Liver (tissue), 9 donors: Measurements from ENCODE around the gene MEGF10. TPM values are rescaled to one million over a fixed set of nuclear protein-coding genes. Genes with fewer than 3 reads are reported as not detected.

ENCODE experiments used
- DNase-seq: peaks from one replicate; pipeline ENCODE4 v3.0.0-alpha.2; 2017; ENCODE audit warnings: low spot score
- H3K27ac ChIP-seq, 2 donors: one replicate each; pipeline ENCODE4 v1.7.0; 2013; ENCODE audit warnings: inconsistent platforms in 2 of 2, low read length in 2 of 2, control low read depth in 1 of 2, low read depth in 1 of 2, mild to moderate bottlenecking in 1 of 2
- H3K27me3 ChIP-seq, 4 donors: one replicate each; pipeline versions ENCODE4 v1.6.1 to v1.7.0; 2013; ENCODE audit warnings: low read length in 3 of 4, inconsistent platforms in 1 of 4, mild to moderate bottlenecking in 1 of 4, moderate library complexity in 1 of 4; ENCODE audit not compliant: control insufficient read depth in 4 of 4, insufficient read depth in 4 of 4
- H3K36me3 ChIP-seq, 4 donors: one replicate each; pipeline versions ENCODE4 v1.6.1 to v1.7.0; 2013; ENCODE audit warnings: low read length in 3 of 4, mild to moderate bottlenecking in 3 of 4, low read depth in 1 of 4, moderate library complexity in 1 of 4; ENCODE audit not compliant: control insufficient read depth in 4 of 4, insufficient read depth in 3 of 4
- H3K4me1 ChIP-seq, 4 donors: one replicate each; pipeline versions ENCODE4 v1.6.1 to v1.7.0; 2013; ENCODE audit warnings: low read length in 3 of 4, mild to moderate bottlenecking in 3 of 4, moderate library complexity in 1 of 4; ENCODE audit not compliant: control insufficient read depth in 4 of 4, insufficient read depth in 4 of 4
- H3K4me3 ChIP-seq, 3 donors: one replicate each; pipeline versions ENCODE4 v1.6.1 to v1.7.0; 2013; ENCODE audit warnings: low read length in 3 of 3, control low read depth in 1 of 3, low read depth in 1 of 3, mild to moderate bottlenecking in 1 of 3
- H3K9ac ChIP-seq, 2 donors: one replicate each; pipeline ENCODE4 v1.7.0; 2013; ENCODE audit warnings: low read length in 2 of 2, mild to moderate bottlenecking in 2 of 2, moderate library complexity in 2 of 2, control low read depth in 1 of 2, low read depth in 1 of 2
- H3K9me3 ChIP-seq, 4 donors: one replicate each; pipeline versions ENCODE4 v1.6.1 to v1.7.0; 2013; ENCODE audit warnings: low read length in 3 of 4; ENCODE audit not compliant: control insufficient read depth in 4 of 4
- ATF3 ChIP-seq: IDR thresholded peaks from 2 replicates; pipeline ENCODE4 v1.6.1; 2016; ENCODE audit warnings: antibody characterized with exemption
- CTCF ChIP-seq: fragments of 150-350 bp; IDR thresholded peaks from 2 replicates; pipeline ENCODE4 v1.5.1; 2017; ENCODE audit warnings: improper control_type of control experiment, low read depth, low read length; ENCODE audit not compliant: missing input control
- EGR1 ChIP-seq, 2 donors: IDR thresholded peaks; 2 replicates each; pipeline ENCODE4 v1.6.1; 2016 to 2018; ENCODE audit warnings: antibody characterized with exemption in 2 of 2, low read depth in 2 of 2
- FOXA1 ChIP-seq: IDR thresholded peaks from 2 replicates; pipeline ENCODE4 v1.6.1; 2016; ENCODE audit warnings: antibody characterized with exemption
- FOXA2 ChIP-seq: IDR thresholded peaks from 2 replicates; pipeline ENCODE4 v1.6.1; 2016; ENCODE audit warnings: antibody characterized with exemption
- GABPA ChIP-seq, 2 donors: IDR thresholded peaks in 1 of 2; conservative IDR thresholded peaks in 1 of 2; 2 replicates each; pipeline ENCODE4 v1.6.1; 2016; ENCODE audit warnings: antibody characterized with exemption in 2 of 2, mild to moderate bottlenecking in 1 of 2, moderate library complexity in 1 of 2
- JUND ChIP-seq, 2 donors: IDR thresholded peaks; 2 replicates each; pipeline ENCODE4 v1.6.1; 2016; ENCODE audit warnings: antibody characterized with exemption in 2 of 2
- NR2F2 ChIP-seq: IDR thresholded peaks from 2 replicates; pipeline ENCODE4 v1.6.1; 2016; ENCODE audit warnings: antibody characterized with exemption
- RAD21 ChIP-seq, 2 donors: IDR thresholded peaks; 2 replicates each; pipeline ENCODE4 v1.6.1; 2016; ENCODE audit warnings: antibody characterized with exemption in 2 of 2, mild to moderate bottlenecking in 2 of 2
- RXRA ChIP-seq, 2 donors: IDR thresholded peaks; 2 replicates each; pipeline ENCODE4 v1.6.1; 2017 to 2018; ENCODE audit warnings: antibody characterized with exemption in 2 of 2, mild to moderate bottlenecking in 1 of 2
- SP1 ChIP-seq: IDR thresholded peaks from 2 replicates; pipeline ENCODE4 v1.6.1; 2018; ENCODE audit warnings: antibody characterized with exemption, mild to moderate bottlenecking
- TAF1 ChIP-seq: conservative IDR thresholded peaks from 2 replicates; pipeline ENCODE4 v1.6.1; 2016; ENCODE audit warnings: antibody characterized with exemption, mild to moderate bottlenecking
- YY1 ChIP-seq: IDR thresholded peaks from 2 replicates; pipeline ENCODE4 v1.6.1; 2016; ENCODE audit warnings: antibody characterized with exemption, mild to moderate bottlenecking
- WGBS: extraction: QIAGEN DNeasy Blood & Tissue Kit; methylation state at CpG from one replicate; pipeline ENCODE4 v1.1.7; 2013; 5-methylcytosine and 5-hydroxymethylcytosine counted together
- polyA plus RNA-seq, 2 donors: library from polyadenylated mRNA; stranded (reverse) in 1 of 2; unstranded in 1 of 2; fragments of 200-250 nt in 1 of 2; fragments of >200 nt in 1 of 2; fragmentation: Nextera tagmentation in 1 of 2; extraction: Ambion mirVana in 1 of 2; gene quantifications; one replicate each; pipeline versions ENCODE4 v1.2.1 to v1.2.3, GENCODE V29; 2013 to 2015
- total RNA-seq, 2 donors: library from RNA; depleted of rRNA; stranded (reverse); fragments of >200 nt; gene quantifications; one replicate each; pipeline ENCODE4 v1.2.3, GENCODE V29; 2014
- TF ChIP-seq, protein P1 (sequence below): IDR thresholded peaks from 2 replicates; pipeline ENCODE4 v1.6.1; 2016; ENCODE audit warnings: antibody characterized with exemption, mild to moderate bottlenecking
- TF ChIP-seq, protein P2 (sequence below): IDR thresholded peaks from 2 replicates; pipeline ENCODE4 v1.6.1; 2016; ENCODE audit warnings: antibody characterized with exemption
- TF ChIP-seq, protein P3 (sequence below): IDR thresholded peaks from 2 replicates; pipeline ENCODE4 v1.6.1; 2016; ENCODE audit warnings: antibody characterized with exemption
- donor health status: healthy.
- donor health status: healthy.
- donor health status: healthy.
- donor health status: healthy.
- donor health status: healthy.

The MEGF10 gene
- total and polyA plus RNA-seq, 4 donors, result 0.05 to 1.0 (median 0.33) TPM; not detected in 1

DNA sequence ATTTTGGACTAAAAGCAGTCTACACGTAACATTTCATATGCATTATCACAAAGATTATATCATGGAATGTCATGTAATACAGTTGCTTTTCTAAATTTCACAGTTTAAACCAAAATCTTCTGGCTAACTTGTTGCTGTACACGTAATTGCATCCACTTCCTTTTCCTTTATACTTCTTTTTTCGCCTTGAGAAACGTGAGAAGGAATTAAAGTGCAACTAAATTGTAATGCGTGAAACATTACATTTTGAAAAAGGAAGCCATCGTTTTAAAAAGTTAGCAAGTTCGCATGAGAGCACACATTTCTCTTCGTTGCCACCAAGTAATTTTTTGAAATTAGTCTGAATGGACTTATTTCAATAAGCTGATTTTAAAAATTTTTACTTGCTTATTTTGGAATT is 80.0 kb downstream of the MEGF10 start:
- 75% methylated on average over 8 of the region's 8 CpGs for WGBS
- TF ChIP-seq, protein P1, sequence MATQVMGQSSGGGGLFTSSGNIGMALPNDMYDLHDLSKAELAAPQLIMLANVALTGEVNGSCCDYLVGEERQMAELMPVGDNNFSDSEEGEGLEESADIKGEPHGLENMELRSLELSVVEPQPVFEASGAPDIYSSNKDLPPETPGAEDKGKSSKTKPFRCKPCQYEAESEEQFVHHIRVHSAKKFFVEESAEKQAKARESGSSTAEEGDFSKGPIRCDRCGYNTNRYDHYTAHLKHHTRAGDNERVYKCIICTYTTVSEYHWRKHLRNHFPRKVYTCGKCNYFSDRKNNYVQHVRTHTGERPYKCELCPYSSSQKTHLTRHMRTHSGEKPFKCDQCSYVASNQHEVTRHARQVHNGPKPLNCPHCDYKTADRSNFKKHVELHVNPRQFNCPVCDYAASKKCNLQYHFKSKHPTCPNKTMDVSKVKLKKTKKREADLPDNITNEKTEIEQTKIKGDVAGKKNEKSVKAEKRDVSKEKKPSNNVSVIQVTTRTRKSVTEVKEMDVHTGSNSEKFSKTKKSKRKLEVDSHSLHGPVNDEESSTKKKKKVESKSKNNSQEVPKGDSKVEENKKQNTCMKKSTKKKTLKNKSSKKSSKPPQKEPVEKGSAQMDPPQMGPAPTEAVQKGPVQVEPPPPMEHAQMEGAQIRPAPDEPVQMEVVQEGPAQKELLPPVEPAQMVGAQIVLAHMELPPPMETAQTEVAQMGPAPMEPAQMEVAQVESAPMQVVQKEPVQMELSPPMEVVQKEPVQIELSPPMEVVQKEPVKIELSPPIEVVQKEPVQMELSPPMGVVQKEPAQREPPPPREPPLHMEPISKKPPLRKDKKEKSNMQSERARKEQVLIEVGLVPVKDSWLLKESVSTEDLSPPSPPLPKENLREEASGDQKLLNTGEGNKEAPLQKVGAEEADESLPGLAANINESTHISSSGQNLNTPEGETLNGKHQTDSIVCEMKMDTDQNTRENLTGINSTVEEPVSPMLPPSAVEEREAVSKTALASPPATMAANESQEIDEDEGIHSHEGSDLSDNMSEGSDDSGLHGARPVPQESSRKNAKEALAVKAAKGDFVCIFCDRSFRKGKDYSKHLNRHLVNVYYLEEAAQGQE, result no peak
- TF ChIP-seq NR2F2 (no peak), FOXA2 (no peak), SP1 (no peak), ATF3 (no peak), EGR1 (IDR thresholded peaks at IDR 0.05; ENCODE audit: low read depth in 2 of 2) (no peak), FOXA1 (no peak), RAD21 (IDR thresholded peaks at IDR 0.05) (no peak), RXRA (IDR thresholded peaks at IDR 0.05) (no peak), JUND (IDR thresholded peaks at IDR 0.05) (no peak), TAF1 (no peak), GABPA (IDR thresholded peaks at IDR 0.05 in 1 of 2, conservative IDR thresholded peaks at IDR 0.05 in 1 of 2) (no peak), CTCF (no peak), YY1 (no peak)
- TF ChIP-seq, protein P2, sequence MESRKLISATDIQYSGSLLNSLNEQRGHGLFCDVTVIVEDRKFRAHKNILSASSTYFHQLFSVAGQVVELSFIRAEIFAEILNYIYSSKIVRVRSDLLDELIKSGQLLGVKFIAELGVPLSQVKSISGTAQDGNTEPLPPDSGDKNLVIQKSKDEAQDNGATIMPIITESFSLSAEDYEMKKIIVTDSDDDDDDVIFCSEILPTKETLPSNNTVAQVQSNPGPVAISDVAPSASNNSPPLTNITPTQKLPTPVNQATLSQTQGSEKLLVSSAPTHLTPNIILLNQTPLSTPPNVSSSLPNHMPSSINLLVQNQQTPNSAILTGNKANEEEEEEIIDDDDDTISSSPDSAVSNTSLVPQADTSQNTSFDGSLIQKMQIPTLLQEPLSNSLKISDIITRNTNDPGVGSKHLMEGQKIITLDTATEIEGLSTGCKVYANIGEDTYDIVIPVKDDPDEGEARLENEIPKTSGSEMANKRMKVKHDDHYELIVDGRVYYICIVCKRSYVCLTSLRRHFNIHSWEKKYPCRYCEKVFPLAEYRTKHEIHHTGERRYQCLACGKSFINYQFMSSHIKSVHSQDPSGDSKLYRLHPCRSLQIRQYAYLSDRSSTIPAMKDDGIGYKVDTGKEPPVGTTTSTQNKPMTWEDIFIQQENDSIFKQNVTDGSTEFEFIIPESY, result no peak
- DNase-seq, result no peak

DNA sequence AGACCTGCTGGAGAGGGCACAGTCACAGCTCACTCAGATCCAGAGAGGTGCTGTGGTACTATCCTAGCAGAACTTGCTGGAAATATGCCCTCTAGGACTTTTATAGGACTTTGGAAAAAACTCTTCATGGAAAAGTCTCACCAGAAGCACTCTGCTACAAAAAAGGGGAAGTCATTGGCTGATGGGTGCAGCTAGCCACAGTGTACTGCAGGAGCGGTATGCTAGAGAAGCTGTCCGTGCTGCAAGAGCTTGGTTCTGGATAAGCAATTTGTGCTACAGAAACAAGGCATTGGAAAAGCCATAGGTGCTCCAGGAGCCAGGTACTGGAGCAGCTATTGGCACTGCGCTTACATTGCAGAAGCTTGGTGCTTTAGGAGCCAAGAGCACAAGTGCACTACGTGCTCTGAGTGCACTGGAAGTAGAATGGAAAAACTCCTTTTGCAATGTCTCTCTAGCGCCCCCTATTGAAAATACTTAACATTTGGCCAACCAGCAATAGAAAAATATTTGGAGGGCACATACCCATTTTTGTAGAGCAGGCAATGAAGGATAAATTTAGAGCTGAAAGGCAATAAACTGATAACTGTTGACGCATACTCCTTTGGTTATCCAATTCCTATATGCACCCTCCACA is 83.4 kb downstream of the MEGF10 start:
- no peaks in the 10 kb centered on the region for H3K4me1 ChIP-seq
- H3K4me3 ChIP-seq, result no peak overlapping the region
- H3K9ac ChIP-seq, result no peak overlapping the region
- no peak overlapping the region for H3K27ac ChIP-seq
- no peaks in the 10 kb centered on the region for H3K9me3 ChIP-seq
- no peaks in the 10 kb centered on the region for H3K27me3 ChIP-seq
- no peak for DNase-seq
- WGBS, result 72% methylated on average over 6 of the region's 6 CpGs
- no peaks in the 10 kb centered on the region for H3K36me3 ChIP-seq
- TF ChIP-seq EGR1 (IDR thresholded peaks at IDR 0.05; ENCODE audit: low read depth in 2 of 2) (no peak), CTCF (no peak), YY1 (no peak), FOXA1 (no peak), NR2F2 (no peak)
- TF ChIP-seq, protein P2, result no peak
- TF ChIP-seq, protein P3, sequence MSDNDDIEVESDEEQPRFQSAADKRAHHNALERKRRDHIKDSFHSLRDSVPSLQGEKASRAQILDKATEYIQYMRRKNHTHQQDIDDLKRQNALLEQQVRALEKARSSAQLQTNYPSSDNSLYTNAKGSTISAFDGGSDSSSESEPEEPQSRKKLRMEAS, result no peak

More for the DNA sequence above, 80.0 kb downstream of the MEGF10 start:
- no peak overlapping the region for H3K27ac ChIP-seq
- H3K4me3 ChIP-seq, result no peak overlapping the region
- no peak overlapping the region for H3K9ac ChIP-seq
- H3K27me3 ChIP-seq, result peaks cover 0 to 5% (median 0%) of the 10 kb centered on the region in 4 donors
- no peaks in the 10 kb centered on the region for H3K4me1 ChIP-seq
- no peaks in the 10 kb centered on the region for H3K9me3 ChIP-seq
- H3K36me3 ChIP-seq, result no peaks in the 10 kb centered on the region
